ENCODE measurements around the gene ZNHIT2. TPM values are rescaled to one million over a fixed set of nuclear protein-coding genes. Genes with fewer than 3 reads are reported as not detected.

ZNHIT2 gene
- total RNA-seq, 4 donors from 2014 or later = 17.3 to 38.5 (median 25.9) TPM

GRCh38 chr11:65083834-65084597, 33.5 kb downstream of the ZNHIT2 start, which contains the start of the genes CDCA5 and ZFPL1:
CDCA5 (minus strand) TSS chr11:65084040; CDS start chr11:65083978, 62 bp downstream.
ZFPL1 (plus strand) TSS chr11:65084222; CDS start chr11:65084699, 477 bp downstream.
- WGBS, 2 donors = 1 to 2% methylated on average over 46 to 51 of the region's 79 CpGs
- H3K36me3 ChIP-seq = peaks cover 7 to 22% of the 10 kb centered on the region in 2 donors
- peak within 1 kb of the TSS; percentile 84 to 92 (median 87) for H3K27ac ChIP-seq
- H3K4me3 ChIP-seq (replicated peaks in 1 of 3) = peak within 1 kb of the TSS; percentile 44 to 82 (median 56)
- no peaks in the 10 kb centered on the region for H3K27me3 ChIP-seq
- H3K4me1 ChIP-seq = peaks cover 8 to 17% of the 10 kb centered on the region in 2 donors
- DNase-seq = peak; percentile 94
- H3K9me3 ChIP-seq = no peaks in the 10 kb centered on the region
- intact Hi-C loops (cut with DNase I) = loop anchor here (2.0 kb wide), 1 partner anchor 69 kb away; the partner anchor contains the start of gene ARL2
- TF ChIP-seq, protein P1, sequence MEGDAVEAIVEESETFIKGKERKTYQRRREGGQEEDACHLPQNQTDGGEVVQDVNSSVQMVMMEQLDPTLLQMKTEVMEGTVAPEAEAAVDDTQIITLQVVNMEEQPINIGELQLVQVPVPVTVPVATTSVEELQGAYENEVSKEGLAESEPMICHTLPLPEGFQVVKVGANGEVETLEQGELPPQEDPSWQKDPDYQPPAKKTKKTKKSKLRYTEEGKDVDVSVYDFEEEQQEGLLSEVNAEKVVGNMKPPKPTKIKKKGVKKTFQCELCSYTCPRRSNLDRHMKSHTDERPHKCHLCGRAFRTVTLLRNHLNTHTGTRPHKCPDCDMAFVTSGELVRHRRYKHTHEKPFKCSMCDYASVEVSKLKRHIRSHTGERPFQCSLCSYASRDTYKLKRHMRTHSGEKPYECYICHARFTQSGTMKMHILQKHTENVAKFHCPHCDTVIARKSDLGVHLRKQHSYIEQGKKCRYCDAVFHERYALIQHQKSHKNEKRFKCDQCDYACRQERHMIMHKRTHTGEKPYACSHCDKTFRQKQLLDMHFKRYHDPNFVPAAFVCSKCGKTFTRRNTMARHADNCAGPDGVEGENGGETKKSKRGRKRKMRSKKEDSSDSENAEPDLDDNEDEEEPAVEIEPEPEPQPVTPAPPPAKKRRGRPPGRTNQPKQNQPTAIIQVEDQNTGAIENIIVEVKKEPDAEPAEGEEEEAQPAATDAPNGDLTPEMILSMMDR (IDR thresholded peaks at IDR 0.05) = no peak
- TF ChIP-seq POLR2A (IDR thresholded peaks at IDR 0.05) = peak in 1 of 2 donors; percentile 70

DNA sequence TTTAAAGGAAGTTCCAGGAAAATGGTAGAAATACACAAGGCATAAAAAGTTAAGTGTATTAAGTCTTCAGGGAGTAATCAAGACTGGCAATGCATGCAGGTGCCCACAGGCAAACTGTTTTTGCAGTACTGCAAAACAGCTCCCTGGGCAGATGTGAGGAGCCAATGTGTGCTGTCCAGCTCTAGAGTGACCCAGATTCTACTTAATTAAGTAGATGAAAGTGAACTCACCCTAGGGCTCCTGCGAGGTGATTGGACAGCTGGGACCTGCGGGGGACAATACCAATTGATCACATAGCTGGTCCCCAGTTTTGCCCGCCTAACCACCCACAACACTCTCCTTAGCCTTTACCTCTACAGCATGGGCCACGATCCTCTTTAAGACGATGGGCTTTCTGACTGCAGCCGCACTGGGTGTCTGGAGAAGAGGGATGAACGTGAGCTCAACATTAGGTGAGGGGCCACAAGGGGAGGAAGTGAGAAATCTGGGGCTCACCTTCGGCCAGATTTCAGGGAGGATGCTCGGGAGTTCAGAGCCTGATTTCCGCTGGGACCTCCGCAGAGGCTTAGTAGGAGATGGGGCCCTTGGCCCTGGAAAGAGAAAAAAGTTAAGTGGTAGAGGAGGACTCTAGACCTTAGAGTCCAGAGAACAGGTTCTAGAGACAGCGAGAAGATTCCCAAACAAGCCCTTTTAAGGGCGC, 34.2 kb downstream of the ZNHIT2 start:
- peaks cover 7 to 22% of the 10 kb centered on the region in 2 donors for H3K36me3 ChIP-seq
- no peaks in the 10 kb centered on the region for H3K9me3 ChIP-seq
- peak overlapping the region in 2 of 3 donors; percentile 56 to 82 for H3K4me3 ChIP-seq (replicated peaks in 1 of 3)
- TF ChIP-seq POLR2A (IDR thresholded peaks at IDR 0.05) = no peak
- TF ChIP-seq, protein P1 (IDR thresholded peaks at IDR 0.05) = no peak
- no peaks in the 10 kb centered on the region for H3K27me3 ChIP-seq
- H3K27ac ChIP-seq = peak overlapping the region in 1 of 3 donors; percentile 87
- 2 to 3% methylated on average over 12 of the region's 13 CpGs for WGBS, 2 donors
- peaks cover 8 to 17% of the 10 kb centered on the region in 2 donors for H3K4me1 ChIP-seq
- intact Hi-C loops (cut with DNase I) = no loop called here
- no peak for DNase-seq

GRCh38 chr11:65078786-65079342, 38.6 kb downstream of the ZNHIT2 start:
- Histone ChIP-seq H3K9me3 (no peaks in the 10 kb centered on the region), H3K4me3 (replicated peaks in 1 of 3) (no peak overlapping the region), H3K36me3 (no peaks in the 10 kb centered on the region), H3K27me3 (no peaks in the 10 kb centered on the region), H3K4me1 (peaks cover 0 to 5% of the 10 kb centered on the region in 2 donors), H3K27ac (no peak overlapping the region)
- 92 to 98% methylated on average over 8 to 9 of the region's 9 CpGs for WGBS, 2 donors
- DNase-seq = no peak
- no peak for TF ChIP-seq POLR2A (IDR thresholded peaks at IDR 0.05)
- TF ChIP-seq, protein P1 (IDR thresholded peaks at IDR 0.05) = no peak
- intact Hi-C loops (cut with DNase I) = no loop called here

- peak; percentile 47 to 50 for DNase-seq
- H3K27ac ChIP-seq = no peak overlapping the region
- 68 to 73% methylated on average over 3 of the region's 3 CpGs for WGBS, 2 donors
Measured at GRCh38 chr11:65078151-65078550, 39.4 kb downstream of the ZNHIT2 start.

More at GRCh38 chr11:65078151-65078550, 39.4 kb downstream of the ZNHIT2 start:
- H3K4me1 ChIP-seq = no peaks in the 10 kb centered on the region
- intact Hi-C loops (cut with DNase I) = no loop called here
- H3K4me3 ChIP-seq (replicated peaks in 1 of 3) = no peak overlapping the region
- TF ChIP-seq, protein P1 (IDR thresholded peaks at IDR 0.05) = peak in 5 of 6 experiments; percentile 26 to 54 (median 45)
- TF ChIP-seq POLR2A (IDR thresholded peaks at IDR 0.05) = no peak
- H3K27me3 ChIP-seq = no peaks in the 10 kb centered on the region
- no peaks in the 10 kb centered on the region for H3K36me3 ChIP-seq
- H3K9me3 ChIP-seq = no peaks in the 10 kb centered on the region
